22Rv1 (cell line): ENCODE results near the gene LMAN2L.

Experiments
- CTCF ChIP-seq: fragments of 450-650 bp; IDR thresholded peaks from 2 replicates; pipeline ENCODE4 v1.5.1; 2017; ENCODE audit warnings: mild to moderate bottlenecking
- ZFX ChIP-seq: fragments of 450-650 bp; IDR thresholded peaks from 2 replicates; pipeline ENCODE4 v1.6.1; 2017; ENCODE audit warnings: antibody characterized with exemption, borderline replicate concordance

DNA sequence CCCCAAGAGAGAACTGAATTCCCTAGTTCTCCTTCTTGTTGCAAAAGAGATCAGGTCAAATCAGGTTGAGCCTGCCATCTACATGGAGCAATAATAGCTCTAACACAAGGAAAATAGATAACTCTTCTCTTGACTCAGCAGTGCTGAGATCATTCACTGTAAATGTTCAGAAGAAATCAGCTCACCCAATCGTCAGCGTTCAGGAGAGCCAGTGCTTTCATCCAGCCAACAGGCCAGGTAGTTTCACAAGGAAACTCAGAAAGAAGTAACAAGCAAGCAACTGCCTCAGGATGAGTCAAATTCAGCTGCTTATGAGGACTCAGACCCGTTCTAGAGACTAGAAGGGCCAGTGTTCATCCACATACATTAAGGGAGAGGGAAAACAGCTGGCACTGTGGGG, 5.9 kb downstream of the LMAN2L start:
- no peak for TF ChIP-seq CTCF
- no peak for TF ChIP-seq ZFX
